ENCODE results near the gene ARRB1. TPM values are rescaled to one million over a fixed set of nuclear protein-coding genes. Genes with fewer than 3 reads are reported as not detected.
"Not testable (repeated sequence)": the region's sequence is repeated elsewhere in the genome, so short reads cannot be mapped to it uniquely, and the experiment has no call there.

Gene ARRB1
- total RNA-seq, 2 donors from 2014 or later, result 10.7 to 14.7 TPM

DNA sequence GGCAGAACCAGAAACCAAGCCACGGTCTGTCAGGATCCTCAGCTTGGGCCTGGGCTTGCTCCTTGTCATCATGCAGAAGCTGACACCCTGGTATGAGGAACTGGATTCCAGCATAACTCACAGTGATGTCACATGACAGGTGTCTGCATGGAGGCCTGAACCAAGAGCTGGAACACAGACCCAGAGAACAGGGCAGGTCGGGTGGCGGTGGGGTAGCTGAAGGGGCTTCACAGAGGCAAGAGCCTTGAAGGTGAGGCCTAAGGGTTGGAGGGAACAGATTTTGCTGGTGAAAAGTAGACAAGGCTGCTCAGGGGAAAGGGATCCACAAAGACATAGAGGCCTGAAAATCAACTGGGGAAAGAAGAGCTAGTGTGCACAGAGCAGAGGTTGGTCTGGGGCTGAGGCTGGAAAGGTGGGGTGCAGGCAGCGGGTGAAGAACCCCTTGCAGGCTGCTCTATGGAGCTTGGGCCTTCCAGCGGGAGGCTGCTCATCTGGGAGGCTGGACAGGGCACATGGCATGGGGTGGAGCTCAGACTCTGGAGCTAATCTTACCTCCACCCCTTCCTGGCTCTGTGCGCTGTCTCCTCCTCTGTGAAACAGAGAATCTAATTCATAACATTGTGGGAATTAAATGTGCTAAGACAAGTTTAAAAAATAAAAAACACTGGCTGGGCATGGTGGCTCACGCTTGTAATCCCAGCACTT, 29.4 kb upstream of the ARRB1 start:
- H3K27ac Mint-ChIP-seq, result peak overlapping the region; percentile 27
- H3K27me3 Mint-ChIP-seq, result no peaks in the 10 kb centered on the region
- H3K36me3 Mint-ChIP-seq (ENCODE audit: low read depth), result no peaks in the 10 kb centered on the region
- no peaks in the 10 kb centered on the region for H3K9me3 Mint-ChIP-seq
- no peak overlapping the region for H3K4me3 Mint-ChIP-seq
- ATAC-seq (replicated peaks), result no peak
- H3K4me1 Mint-ChIP-seq, result peaks cover 9% of the 10 kb centered on the region

DNA sequence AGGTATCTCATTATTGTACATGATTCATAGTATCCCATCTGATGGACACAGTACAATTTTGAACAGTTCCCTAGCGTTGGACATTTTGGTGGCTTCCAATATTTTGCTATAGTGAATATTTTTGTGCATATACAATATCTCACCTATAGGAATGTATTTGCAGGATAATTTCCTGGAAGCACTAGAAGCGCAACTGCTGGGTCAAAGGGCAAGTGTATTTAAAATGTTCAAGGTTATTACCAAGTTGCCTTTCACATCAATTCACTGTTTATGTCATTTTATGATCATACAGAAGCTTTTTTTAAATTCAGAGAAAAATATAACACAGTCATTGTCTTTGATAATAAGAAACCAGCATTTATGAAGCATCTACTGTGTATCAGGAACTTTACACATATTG, 28.8 kb upstream of the ARRB1 start:
- H3K9me3 Mint-ChIP-seq, result no peaks in the 10 kb centered on the region
- peaks cover 9% of the 10 kb centered on the region for H3K4me1 Mint-ChIP-seq
- no peak overlapping the region for H3K4me3 Mint-ChIP-seq
- no peaks in the 10 kb centered on the region for H3K27me3 Mint-ChIP-seq
- peak overlapping the region; percentile 27 for H3K27ac Mint-ChIP-seq
- H3K36me3 Mint-ChIP-seq (ENCODE audit: low read depth), result no peaks in the 10 kb centered on the region
- no peak for ATAC-seq (replicated peaks)

DNA sequence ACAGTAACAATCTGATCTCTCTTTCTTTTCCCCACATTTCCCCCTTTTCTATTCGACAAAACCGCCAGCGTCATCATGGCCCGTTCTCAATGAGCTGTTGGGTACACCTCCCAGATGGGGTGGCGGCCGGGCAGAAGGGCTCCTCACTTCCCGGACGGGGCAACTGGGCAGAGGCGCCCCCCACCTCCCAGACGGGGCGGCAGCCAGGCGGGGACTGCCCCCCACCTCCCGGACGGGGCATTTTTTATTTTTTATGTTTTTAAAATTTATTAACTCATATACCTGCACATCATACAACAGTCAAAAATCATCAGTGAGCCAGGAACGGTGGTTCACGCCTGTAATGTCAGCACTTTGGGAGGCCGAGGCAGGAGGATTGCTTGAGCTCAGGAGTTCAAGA, 27.3 kb upstream of the ARRB1 start:
- H3K4me1 Mint-ChIP-seq; H3K36me3 Mint-ChIP-seq (ENCODE audit: low read depth); ATAC-seq (replicated peaks); H3K27ac Mint-ChIP-seq; H3K27me3 Mint-ChIP-seq; H3K4me3 Mint-ChIP-seq; H3K9me3 Mint-ChIP-seq: not testable (repeated sequence)

DNA sequence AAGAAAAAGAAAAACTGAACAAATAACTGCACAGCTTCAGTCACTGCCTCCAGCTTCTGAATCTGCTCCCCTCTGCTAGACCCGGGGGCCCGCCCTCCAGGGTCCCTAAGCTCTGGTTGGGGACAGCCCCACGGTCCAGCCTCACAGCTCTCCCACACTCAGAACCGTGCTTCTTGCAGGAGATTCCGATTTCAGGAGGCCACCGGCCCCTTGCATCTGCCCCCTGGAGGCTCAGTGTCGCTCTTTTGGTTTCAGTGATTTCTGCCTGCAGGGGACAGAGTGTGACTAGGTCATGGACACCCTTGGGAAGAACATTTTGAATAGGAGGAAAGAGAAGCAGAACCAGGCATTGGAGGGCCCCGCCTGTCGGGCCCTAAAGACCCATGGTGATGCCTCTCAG, 24.7 kb upstream of the ARRB1 start:
- Mint-ChIP-seq H3K36me3 (ENCODE audit: low read depth) (no peaks in the 10 kb centered on the region), H3K4me1 (no peaks in the 10 kb centered on the region), H3K27ac (no peak overlapping the region), H3K9me3 (no peaks in the 10 kb centered on the region), H3K27me3 (no peaks in the 10 kb centered on the region), H3K4me3 (no peak overlapping the region)
- ATAC-seq (replicated peaks), result no peak

DNA sequence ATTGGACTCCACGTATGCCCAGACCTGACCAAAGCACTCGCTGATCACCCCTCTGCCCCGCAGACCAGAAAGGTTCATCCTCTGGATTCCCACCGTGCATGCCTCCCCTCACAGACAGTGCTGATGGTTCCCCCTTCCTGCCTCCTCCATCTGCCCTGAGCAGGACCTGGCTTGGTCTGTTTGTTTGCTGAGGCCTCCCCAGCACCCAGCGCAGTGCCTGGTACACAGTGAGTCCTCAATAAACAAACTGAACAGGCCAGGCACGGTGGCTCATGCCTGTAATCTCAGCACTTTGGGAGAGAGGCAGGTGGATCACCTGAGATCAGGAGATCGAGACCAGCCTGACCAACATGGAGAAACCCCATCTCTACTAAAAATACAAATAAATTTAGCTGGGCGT, 24.2 kb upstream of the ARRB1 start:
- H3K27ac Mint-ChIP-seq, result no peak overlapping the region
- H3K9me3 Mint-ChIP-seq, result no peaks in the 10 kb centered on the region
- no peak for ATAC-seq (replicated peaks)
- H3K4me1 Mint-ChIP-seq, result no peaks in the 10 kb centered on the region
- no peaks in the 10 kb centered on the region for H3K36me3 Mint-ChIP-seq (ENCODE audit: low read depth)
- H3K4me3 Mint-ChIP-seq, result no peak overlapping the region
- no peaks in the 10 kb centered on the region for H3K27me3 Mint-ChIP-seq

DNA sequence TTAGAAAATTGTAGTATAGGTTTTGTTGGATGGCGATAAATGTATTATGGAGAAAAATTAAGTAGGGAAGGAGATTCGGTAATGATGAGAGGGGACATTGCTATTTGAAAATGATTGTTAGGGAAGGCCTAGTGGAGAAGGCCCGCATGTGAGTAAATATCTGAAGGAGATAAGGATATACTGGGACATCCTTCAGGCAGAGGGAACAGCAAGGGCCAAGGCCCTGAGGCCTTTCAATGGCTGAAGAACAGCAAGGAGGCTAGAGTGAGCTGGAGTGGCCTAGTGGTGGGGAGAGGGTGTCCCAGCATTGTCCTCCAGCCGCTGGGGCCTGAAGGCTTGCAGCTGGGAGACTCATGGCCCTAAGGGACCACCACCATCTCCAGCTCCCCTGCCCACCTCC, 23.2 kb upstream of the ARRB1 start:
- H3K36me3 Mint-ChIP-seq (ENCODE audit: low read depth), result no peaks in the 10 kb centered on the region
- no peaks in the 10 kb centered on the region for H3K9me3 Mint-ChIP-seq
- H3K4me1 Mint-ChIP-seq, result no peaks in the 10 kb centered on the region
- H3K27me3 Mint-ChIP-seq, result no peaks in the 10 kb centered on the region
- H3K4me3 Mint-ChIP-seq, result no peak overlapping the region
- ATAC-seq (replicated peaks), result no peak
- no peak overlapping the region for H3K27ac Mint-ChIP-seq

DNA sequence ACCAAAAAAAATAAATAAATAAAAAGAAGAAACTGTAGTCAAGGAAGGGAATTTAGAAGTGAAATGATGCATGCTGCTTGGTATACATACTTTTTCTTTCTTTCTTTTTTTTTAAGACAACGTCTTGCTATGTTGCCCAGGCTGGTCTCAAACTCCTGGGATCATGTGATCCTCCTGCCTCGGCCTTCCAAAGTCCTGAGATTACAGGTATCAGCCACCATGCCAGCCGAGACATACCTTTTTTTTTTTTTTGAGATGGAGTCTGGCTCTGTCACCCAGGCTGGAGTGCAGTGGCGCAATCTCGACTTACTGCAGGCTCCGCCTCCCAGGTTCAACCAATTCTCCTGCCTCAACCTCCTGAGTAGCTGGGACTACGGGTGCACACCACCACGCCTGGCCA, 21.7 kb upstream of the ARRB1 start:
- ATAC-seq (replicated peaks), result no peak
- Mint-ChIP-seq H3K36me3 (ENCODE audit: low read depth) (no peaks in the 10 kb centered on the region), H3K27me3 (no peaks in the 10 kb centered on the region), H3K9me3 (no peaks in the 10 kb centered on the region), H3K4me3 (no peak overlapping the region), H3K4me1 (no peaks in the 10 kb centered on the region), H3K27ac (no peak overlapping the region)

DNA sequence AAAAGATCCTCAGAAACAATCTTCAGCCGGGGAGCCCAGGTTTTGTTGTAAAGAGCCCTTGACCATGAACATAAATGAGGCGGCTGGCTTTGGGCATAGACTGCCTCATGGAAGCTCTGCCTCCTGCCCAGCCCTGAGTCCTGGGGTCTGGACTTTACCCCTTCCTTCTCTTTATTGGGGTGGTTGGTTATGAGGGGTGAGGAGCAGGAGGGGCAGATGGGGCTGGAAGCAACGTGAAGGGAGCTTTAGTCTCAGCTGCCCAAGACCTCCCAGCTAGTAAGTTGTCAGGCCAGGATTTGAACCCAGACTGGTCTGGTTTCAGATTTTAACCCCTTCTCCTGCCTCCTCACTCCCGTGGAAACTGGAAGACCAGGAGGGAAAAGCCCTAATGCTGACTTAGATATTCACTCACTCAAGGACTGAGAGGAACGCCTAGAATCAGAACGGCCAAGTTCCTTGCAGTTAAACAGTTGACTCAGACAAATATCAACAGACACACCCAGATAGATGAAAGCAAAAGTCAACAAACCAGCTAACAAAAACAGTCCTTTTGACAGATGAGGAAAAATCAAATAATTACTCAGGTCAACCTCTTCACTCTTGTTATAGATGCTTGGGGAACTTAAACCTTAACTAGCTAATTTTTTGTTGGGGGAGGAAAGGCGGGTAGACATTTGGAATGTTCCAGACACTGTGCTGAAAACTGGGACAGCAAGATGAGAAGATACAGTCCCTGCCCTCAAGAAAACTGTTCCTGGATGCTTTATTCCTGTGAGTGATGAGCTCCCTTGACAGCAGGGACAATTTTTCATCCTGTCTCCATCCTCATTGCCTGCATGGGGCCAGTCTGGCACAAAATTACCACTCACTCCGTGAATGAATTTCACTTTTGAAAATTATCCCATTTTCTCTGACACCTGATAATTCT, 20.8 kb upstream of the ARRB1 start:
- no peak for ATAC-seq (replicated peaks)
- Mint-ChIP-seq H3K9me3 (no peaks in the 10 kb centered on the region), H3K27ac (no peak overlapping the region)

DNA sequence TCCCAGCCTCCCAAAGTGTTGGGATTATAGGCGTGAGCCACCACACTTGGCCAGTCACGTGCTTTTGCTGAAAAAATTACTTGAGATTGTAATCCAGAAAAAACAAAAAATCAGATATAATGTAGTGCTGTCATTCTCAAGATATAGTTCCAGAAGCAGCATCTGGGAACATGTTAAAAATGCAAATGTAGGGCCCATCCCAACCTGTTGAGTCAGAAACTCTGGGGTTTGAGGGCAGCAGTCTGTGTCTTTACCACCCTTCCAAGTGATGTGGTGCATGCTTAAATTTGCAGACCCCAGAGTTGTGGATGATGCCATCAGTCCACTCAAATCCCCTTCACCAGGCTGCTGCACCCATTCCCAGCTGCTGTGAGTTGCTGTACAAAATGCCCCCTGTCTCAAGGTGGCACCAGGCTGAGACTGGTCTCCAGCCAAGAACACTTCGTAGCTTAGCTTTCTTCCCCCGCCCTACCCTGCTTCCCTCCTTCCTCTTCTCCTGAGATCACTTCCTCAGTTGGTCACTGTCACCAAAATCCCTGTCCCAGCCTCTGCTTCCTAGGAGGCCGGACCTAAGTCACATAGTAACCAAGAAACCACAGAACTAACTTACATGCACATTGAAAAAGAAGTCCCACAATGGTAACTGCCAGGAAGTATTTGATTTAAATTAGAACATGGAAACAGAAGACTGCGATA, 18.2 kb upstream of the ARRB1 start:
- H3K27ac Mint-ChIP-seq, result no peak overlapping the region

More for the DNA sequence above, 20.8 kb upstream of the ARRB1 start:
- Mint-ChIP-seq H3K27me3 (no peaks in the 10 kb centered on the region), H3K4me1 (no peaks in the 10 kb centered on the region), H3K36me3 (ENCODE audit: low read depth) (no peaks in the 10 kb centered on the region), H3K4me3 (no peak overlapping the region)

DNA sequence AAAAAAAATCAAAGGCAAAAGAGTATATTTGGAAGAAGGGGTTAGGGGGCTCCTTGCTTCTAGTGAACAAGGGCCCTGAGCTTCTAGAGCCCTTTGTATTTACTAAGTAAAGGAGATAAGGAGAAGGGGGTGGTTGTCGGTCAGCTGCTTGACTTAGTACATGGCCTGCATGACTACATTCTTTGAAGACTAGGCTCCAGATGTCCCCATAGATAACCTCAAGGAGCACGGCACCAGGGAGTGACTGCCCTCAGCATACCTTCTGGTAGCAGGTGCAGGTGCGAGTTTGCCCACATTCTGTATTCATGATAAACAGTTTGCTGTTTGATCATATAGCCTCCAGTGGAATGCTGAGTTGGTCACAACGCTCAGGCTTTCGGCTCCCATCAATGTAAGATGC, 15.4 kb upstream of the ARRB1 start:
- H3K36me3 Mint-ChIP-seq (ENCODE audit: low read depth); H3K4me3 Mint-ChIP-seq; H3K4me1 Mint-ChIP-seq; H3K9me3 Mint-ChIP-seq; ATAC-seq (replicated peaks); H3K27ac Mint-ChIP-seq; H3K27me3 Mint-ChIP-seq: not testable (repeated sequence)

More for the DNA sequence above, 18.2 kb upstream of the ARRB1 start:
- no peaks in the 10 kb centered on the region for H3K27me3 Mint-ChIP-seq
- H3K4me1 Mint-ChIP-seq, result no peaks in the 10 kb centered on the region
- H3K9me3 Mint-ChIP-seq, result no peaks in the 10 kb centered on the region
- H3K36me3 Mint-ChIP-seq (ENCODE audit: low read depth), result no peaks in the 10 kb centered on the region
- no peak overlapping the region for H3K4me3 Mint-ChIP-seq
- no peak for ATAC-seq (replicated peaks)

DNA sequence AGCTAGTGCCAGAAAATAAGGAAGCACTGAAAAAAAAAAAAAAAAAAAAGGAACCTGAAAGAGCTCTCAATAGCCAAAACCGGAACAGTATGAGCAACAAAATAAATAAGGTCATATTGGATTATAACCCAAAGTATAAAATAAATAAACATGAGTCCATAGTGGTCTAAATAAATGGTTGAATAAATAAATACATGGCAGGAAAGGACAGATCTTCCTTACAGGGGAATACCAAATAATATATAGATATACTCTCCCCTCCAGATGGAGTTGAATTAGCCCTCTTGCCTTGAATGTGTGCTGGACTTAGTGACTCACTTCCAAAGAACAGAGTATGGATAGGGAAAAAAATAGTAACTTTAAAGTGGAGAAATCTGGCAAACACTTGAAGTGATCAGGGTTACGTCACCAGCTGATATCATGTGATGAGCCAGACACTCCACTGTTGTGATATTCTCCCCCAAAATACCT, 14.3 kb upstream of the ARRB1 start:
- no peak for ATAC-seq (replicated peaks)
- Mint-ChIP-seq H3K27me3 (no peaks in the 10 kb centered on the region), H3K27ac (no peak overlapping the region), H3K4me3 (no peak overlapping the region), H3K36me3 (ENCODE audit: low read depth) (no peaks in the 10 kb centered on the region), H3K9me3 (no peaks in the 10 kb centered on the region), H3K4me1 (no peaks in the 10 kb centered on the region)

DNA sequence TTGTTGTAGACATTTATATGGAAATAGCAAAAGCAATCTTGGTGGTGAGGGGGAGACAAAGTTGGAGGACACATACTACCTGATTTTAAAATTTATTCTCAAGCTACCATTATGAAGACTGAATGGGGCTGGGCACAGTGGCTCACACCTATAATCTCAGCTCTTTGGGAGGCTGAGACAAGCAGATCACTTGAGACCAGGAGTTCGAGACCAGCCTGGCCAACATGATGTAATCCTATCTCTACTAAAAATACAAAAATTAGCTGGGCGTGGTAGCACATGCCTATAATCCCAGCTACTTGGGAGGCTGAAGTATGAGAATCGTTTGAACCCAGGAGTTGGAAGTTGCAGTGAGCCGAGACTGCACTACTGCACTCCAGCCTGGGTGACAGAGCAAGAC, 10.8 kb upstream of the ARRB1 start:
- H3K27me3 Mint-ChIP-seq; H3K27ac Mint-ChIP-seq; ATAC-seq (replicated peaks); H3K9me3 Mint-ChIP-seq; H3K36me3 Mint-ChIP-seq (ENCODE audit: low read depth); H3K4me3 Mint-ChIP-seq; H3K4me1 Mint-ChIP-seq: not testable (repeated sequence)

DNA sequence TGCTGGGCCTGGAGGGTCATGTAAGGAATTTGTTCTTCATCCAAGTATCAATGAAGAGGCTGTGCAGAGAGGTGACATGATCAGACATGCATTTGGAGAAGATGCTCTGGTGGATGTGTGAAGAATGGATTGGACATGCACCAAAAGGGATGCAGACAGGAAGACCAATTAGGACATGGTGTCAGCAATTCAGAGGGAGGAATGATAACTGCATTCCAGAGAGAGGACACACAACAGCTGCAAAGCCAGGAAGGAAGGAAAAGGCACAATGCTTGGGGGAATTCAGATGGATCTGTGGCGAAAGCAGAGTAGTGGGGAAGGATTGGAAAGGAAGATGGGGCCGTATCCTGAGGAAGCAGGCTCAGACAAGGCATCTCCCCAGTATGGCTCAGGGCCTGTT, 5.2 kb upstream of the ARRB1 start:
- no peaks in the 10 kb centered on the region for H3K27me3 Mint-ChIP-seq
- no peak overlapping the region for H3K27ac Mint-ChIP-seq
- no peaks in the 10 kb centered on the region for H3K36me3 Mint-ChIP-seq (ENCODE audit: low read depth)
- no peaks in the 10 kb centered on the region for H3K9me3 Mint-ChIP-seq
- H3K4me1 Mint-ChIP-seq, result peaks cover 4% of the 10 kb centered on the region
- ATAC-seq (replicated peaks), result no peak
- no peak overlapping the region for H3K4me3 Mint-ChIP-seq

DNA sequence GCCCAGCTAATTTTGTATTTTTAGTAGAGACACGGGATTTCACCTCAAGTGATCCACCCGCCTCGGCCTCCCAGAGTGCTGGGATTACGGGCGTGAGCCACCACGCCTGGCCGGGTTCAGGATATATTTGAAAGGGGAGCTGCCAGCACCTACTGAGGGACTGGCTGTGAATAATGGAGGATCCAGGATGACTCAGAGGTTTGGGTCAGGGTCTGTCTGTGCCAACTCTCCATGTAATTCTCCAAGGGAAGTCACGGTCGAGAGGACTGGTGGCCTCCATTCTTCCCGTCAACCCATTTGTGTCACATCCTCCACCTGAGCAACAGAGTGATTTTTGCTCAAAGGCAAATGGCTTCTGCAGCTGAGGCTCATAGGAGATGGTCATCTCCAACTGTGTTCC, 3.6 kb upstream of the ARRB1 start:
- no peaks in the 10 kb centered on the region for H3K36me3 Mint-ChIP-seq (ENCODE audit: low read depth)
- no peaks in the 10 kb centered on the region for H3K9me3 Mint-ChIP-seq
- no peak for ATAC-seq (replicated peaks)
- H3K27ac Mint-ChIP-seq, result no peak overlapping the region
- H3K4me1 Mint-ChIP-seq, result peaks cover 14% of the 10 kb centered on the region
- H3K27me3 Mint-ChIP-seq, result no peaks in the 10 kb centered on the region
- H3K4me3 Mint-ChIP-seq, result no peak overlapping the region
